Neural progenitor cell (in vitro differentiated cells): ENCODE results near the gene TAGLN. TPM values are rescaled to one million over a fixed set of nuclear protein-coding genes. Genes with fewer than 3 reads are reported as not detected.
A peak's percentile ranks its signal among the peaks of the same experiment; 100 is the strongest.

Experiments used
- DNase-seq: peaks from one replicate; pipeline ENCODE4 v3.0.0-alpha.2; 2016; ENCODE audit warnings: low spot score
- H2AFZ ChIP-seq: fragments of 200-600 bp; sonication (generic); replicated peaks from 2 replicates; pipeline ENCODE4 v1.6.1; 2016; ENCODE audit warnings: antibody characterized with exemption
- H3F3A ChIP-seq: fragments of 200-600 bp; sonication (generic); 2 replicates; pipeline ENCODE4 v1.6.1; 2016; ENCODE audit warnings: antibody characterized with exemption, low read depth
- H3K27ac ChIP-seq: fragments of 200-600 bp; sonication (generic); 2 replicates; pipeline ENCODE4 v1.5.1; 2016; ENCODE audit warnings: mild to moderate bottlenecking
- H3K27me3 ChIP-seq: fragments of 200-600 bp; sonication (generic); 2 replicates; pipeline ENCODE4 v1.6.1; 2016; ENCODE audit warnings: mild to moderate bottlenecking, moderate library complexity
- H3K36me3 ChIP-seq: fragments of 200-600 bp; sonication (generic); 2 replicates; pipeline ENCODE4 v1.5.1; 2016
- H3K4me1 ChIP-seq: fragments of 200-600 bp; sonication (generic); 2 replicates; pipeline ENCODE4 v1.6.1; 2016; ENCODE audit warnings: mixed run types
- H3K4me2 ChIP-seq: fragments of 200-600 bp; sonication (generic); 2 replicates; pipeline ENCODE4 v1.6.1; 2016
- H3K4me3 ChIP-seq: fragments of 200-600 bp; sonication (generic); 2 replicates; pipeline ENCODE4 v1.5.1; 2016
- H3K79me2 ChIP-seq: fragments of 200-600 bp; sonication (generic); 2 replicates; pipeline ENCODE4 v1.6.1; 2016; ENCODE audit warnings: low read depth
- H3K9ac ChIP-seq: fragments of 200-600 bp; sonication (generic); 2 replicates; pipeline ENCODE4 v1.6.1; 2016
- H3K9me3 ChIP-seq: fragments of 200-600 bp; sonication (generic); 2 replicates; pipeline ENCODE4 v1.5.1; 2016; ENCODE audit warnings: low read depth
- H4K20me1 ChIP-seq: fragments of 200-600 bp; sonication (generic); 2 replicates; pipeline ENCODE4 v1.6.1; 2016; ENCODE audit warnings: low read depth
- H3K27ac Mint-ChIP-seq: 3 replicates; pipeline ENCODE4 v1.8.0; 2021; ENCODE audit warnings: mixed read lengths
- H3K27me3 Mint-ChIP-seq: 2 replicates; pipeline ENCODE4 v1.8.0; 2022; ENCODE audit warnings: low read depth, mild to moderate bottlenecking, inconsistent platforms, moderate library complexity, mixed read lengths; ENCODE audit not compliant: insufficient read depth
- H3K36me3 Mint-ChIP-seq: 3 replicates; pipeline ENCODE4 v1.8.0; 2021; ENCODE audit warnings: mixed read lengths
- H3K4me1 Mint-ChIP-seq: 3 replicates; pipeline ENCODE4 v1.8.0; 2021; ENCODE audit warnings: mixed read lengths
- H3K4me3 Mint-ChIP-seq: 3 replicates; pipeline ENCODE4 v1.8.0; 2021; ENCODE audit warnings: mild to moderate bottlenecking, moderate library complexity, mixed read lengths
- H3K9me3 Mint-ChIP-seq: 3 replicates; pipeline ENCODE4 v1.8.0; 2020; ENCODE audit warnings: mixed read lengths
- EZH2 ChIP-seq: fragments of 200-600 bp; sonication (generic); IDR thresholded peaks from 2 replicates; pipeline ENCODE4 v1.6.1; 2017; ENCODE audit warnings: antibody characterized with exemption, mild to moderate bottlenecking, moderate library complexity
- EZH2phosphoT487 ChIP-seq: fragments of 200-600 bp; sonication (generic); IDR thresholded peaks from 2 replicates; pipeline ENCODE4 v1.6.1; 2017; ENCODE audit warnings: antibody characterized with exemption
- total RNA-seq: library from RNA; depleted of rRNA; stranded (reverse); fragments of >200 nt; gene quantifications from 2 replicates; pipeline ENCODE4 v1.2.3, GENCODE V29; 2015; ENCODE audit warnings: low replicate concordance
- TF ChIP-seq, protein P1 (sequence below): fragments of 200-600 bp; sonication (generic); IDR thresholded peaks from 2 replicates; pipeline ENCODE4 v1.5.1; 2017; ENCODE audit warnings: antibody characterized with exemption, mild to moderate bottlenecking

TAGLN gene
- total RNA-seq, 1 donor from 2014 or later, result 24.5 TPM

DNA sequence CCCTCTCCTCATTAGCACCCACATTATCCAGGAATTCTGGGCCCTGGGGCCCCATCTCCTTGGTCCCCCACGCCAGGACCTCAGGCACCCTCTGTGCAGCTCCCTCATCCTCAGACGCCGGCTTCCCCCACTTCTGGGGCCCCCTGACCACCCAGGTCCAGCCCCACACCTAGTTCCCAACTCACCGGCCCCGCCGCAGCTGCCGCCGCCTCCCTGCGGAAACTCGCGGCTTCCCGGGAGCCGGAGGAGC lies 32.6 kb downstream of the TAGLN start, which contains the start of gene PCSK7:
PCSK7 (minus strand) TSS at position 232 of the 250 bp plus-strand sequence. CDS start 2,229 bp downstream, outside the sequence.
- Histone ChIP-seq H3K9ac (peak within 1 kb of the TSS; percentile 70), H3K4me1 (peaks cover 12% of the 10 kb centered on the region), H3K27ac (no peak within 1 kb of the TSS), H2AFZ (peak within 1 kb of the TSS; percentile 100), H3K27me3 (no peaks in the 10 kb centered on the region), H3K79me2 (peaks cover 61% of the 10 kb centered on the region), H3K4me2 (peak within 1 kb of the TSS; percentile 85), H3K9me3 (no peaks in the 10 kb centered on the region), H3K4me3 (peak within 1 kb of the TSS; percentile 99), H3K36me3 (no peaks in the 10 kb centered on the region), H4K20me1 (no peaks in the 10 kb centered on the region), H3F3A (peaks cover 19% of the 10 kb centered on the region)
- Mint-ChIP-seq H3K36me3 (peaks cover 10% of the 10 kb centered on the region), H3K4me1 (peaks cover 32% of the 10 kb centered on the region), H3K9me3 (no peaks in the 10 kb centered on the region), H3K27me3 (peaks cover 9% of the 10 kb centered on the region), H3K27ac (peak within 1 kb of the TSS; percentile 93), H3K4me3 (peak within 1 kb of the TSS; percentile 100)
- no peak for DNase-seq
- TF ChIP-seq EZH2phosphoT487, result no peak
- TF ChIP-seq, protein P1, sequence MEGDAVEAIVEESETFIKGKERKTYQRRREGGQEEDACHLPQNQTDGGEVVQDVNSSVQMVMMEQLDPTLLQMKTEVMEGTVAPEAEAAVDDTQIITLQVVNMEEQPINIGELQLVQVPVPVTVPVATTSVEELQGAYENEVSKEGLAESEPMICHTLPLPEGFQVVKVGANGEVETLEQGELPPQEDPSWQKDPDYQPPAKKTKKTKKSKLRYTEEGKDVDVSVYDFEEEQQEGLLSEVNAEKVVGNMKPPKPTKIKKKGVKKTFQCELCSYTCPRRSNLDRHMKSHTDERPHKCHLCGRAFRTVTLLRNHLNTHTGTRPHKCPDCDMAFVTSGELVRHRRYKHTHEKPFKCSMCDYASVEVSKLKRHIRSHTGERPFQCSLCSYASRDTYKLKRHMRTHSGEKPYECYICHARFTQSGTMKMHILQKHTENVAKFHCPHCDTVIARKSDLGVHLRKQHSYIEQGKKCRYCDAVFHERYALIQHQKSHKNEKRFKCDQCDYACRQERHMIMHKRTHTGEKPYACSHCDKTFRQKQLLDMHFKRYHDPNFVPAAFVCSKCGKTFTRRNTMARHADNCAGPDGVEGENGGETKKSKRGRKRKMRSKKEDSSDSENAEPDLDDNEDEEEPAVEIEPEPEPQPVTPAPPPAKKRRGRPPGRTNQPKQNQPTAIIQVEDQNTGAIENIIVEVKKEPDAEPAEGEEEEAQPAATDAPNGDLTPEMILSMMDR, result no peak
- TF ChIP-seq EZH2, result no peak

DNA sequence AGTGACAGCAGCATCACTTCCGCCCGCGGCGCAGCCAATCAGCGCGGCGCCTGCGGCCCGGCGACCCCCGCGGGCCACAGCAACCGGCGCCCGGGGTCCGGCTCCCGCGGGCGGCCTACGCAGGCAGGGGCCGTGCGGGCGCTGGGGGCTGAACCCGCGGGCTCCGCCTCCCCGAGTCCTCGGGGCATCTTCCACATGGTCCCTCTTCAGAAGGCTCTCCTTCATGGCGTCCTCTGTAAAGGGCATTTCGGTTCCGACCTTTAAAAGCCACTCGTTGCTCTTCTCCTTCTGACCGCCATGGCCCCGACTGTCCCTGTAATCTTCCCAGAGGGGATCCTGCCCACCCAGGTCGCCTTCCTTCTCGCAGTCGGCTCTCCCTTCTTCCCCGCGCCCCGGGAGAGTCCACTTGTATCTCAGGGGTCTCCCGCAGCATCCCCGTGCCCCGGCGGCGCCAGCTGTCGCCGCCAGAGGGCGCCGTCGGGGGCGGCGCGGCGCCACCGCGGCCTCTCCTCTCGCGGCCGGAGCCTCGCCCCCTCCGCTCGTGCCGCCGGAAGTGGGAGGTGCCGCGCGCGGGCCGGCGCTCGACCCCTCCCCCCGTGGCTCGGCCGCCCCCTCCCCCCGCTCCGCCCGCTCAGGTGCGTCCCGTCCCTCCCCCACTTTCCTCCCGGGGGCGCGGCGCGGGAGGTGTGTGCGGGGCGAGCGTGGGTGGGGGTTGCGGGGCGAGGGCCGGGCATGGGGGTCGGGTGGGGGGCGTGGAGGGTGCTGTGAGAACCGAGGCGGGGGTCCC lies 33.1 kb downstream of the TAGLN start, which contains the start of gene RNF214:
RNF214 (plus strand) TSS at position 580 of the 787 bp plus-strand sequence. CDS start 1,602 bp downstream, outside the sequence.
- TF ChIP-seq EZH2phosphoT487 (no peak), EZH2 (no peak)
- TF ChIP-seq, protein P1, result peak; percentile 83
- peaks cover 14% of the 10 kb centered on the region for H3F3A ChIP-seq
- Mint-ChIP-seq H3K36me3 (peaks cover 10% of the 10 kb centered on the region), H3K9me3 (no peaks in the 10 kb centered on the region), H3K4me3 (peak within 1 kb of the TSS; percentile 100), H3K27me3 (peaks cover 9% of the 10 kb centered on the region), H3K4me1 (peaks cover 32% of the 10 kb centered on the region), H3K27ac (peak within 1 kb of the TSS; percentile 93)
- no peaks in the 10 kb centered on the region for H3K27me3 ChIP-seq
- H4K20me1 ChIP-seq, result no peaks in the 10 kb centered on the region
- no peaks in the 10 kb centered on the region for H3K9me3 ChIP-seq
- H3K79me2 ChIP-seq, result peaks cover 65% of the 10 kb centered on the region
- H3K4me2 ChIP-seq, result peak within 1 kb of the TSS; percentile 85
- peaks cover 12% of the 10 kb centered on the region for H3K4me1 ChIP-seq
- no peak within 1 kb of the TSS for H3K27ac ChIP-seq
- H3K4me3 ChIP-seq, result peak within 1 kb of the TSS; percentile 99
- peak within 1 kb of the TSS; percentile 100 for H2AFZ ChIP-seq
- peak; percentile 92 for DNase-seq
- H3K36me3 ChIP-seq, result no peaks in the 10 kb centered on the region
- H3K9ac ChIP-seq, result peak within 1 kb of the TSS; percentile 70

DNA sequence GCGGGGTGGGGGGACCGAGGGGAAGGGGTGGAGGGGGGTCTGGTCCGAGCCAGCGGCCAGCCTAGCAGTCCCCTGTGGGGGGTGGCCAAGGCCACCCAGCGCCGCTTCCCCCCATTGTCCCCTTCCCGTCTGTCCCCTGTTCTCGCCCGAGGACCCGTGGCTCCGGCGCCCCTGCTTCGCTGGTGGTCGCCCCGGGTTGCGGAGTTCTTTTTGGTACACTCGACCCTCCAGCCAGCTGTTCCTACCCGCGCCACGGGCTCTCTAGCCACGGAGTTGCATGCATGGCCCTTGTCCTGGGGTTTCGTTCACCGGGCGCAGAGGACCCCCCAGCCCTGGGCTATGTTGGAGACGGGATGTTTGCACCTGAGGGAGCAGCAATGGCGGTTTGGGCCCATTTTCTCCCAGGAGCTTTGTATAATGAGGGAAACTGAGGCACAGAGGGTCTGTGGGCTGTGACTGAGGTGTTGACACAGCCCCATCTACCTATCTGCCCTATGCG lies 33.8 kb downstream of the TAGLN start:
- Histone ChIP-seq H3K9ac (peak overlapping the region; percentile 70), H3K9me3 (no peaks in the 10 kb centered on the region), H3K79me2 (peaks cover 67% of the 10 kb centered on the region), H3F3A (peaks cover 14% of the 10 kb centered on the region), H3K27me3 (no peaks in the 10 kb centered on the region), H3K4me3 (peak overlapping the region; percentile 99), H3K4me1 (peaks cover 12% of the 10 kb centered on the region), H2AFZ (no peak overlapping the region), H3K4me2 (peak overlapping the region; percentile 85), H3K36me3 (no peaks in the 10 kb centered on the region), H3K27ac (no peak overlapping the region), H4K20me1 (peaks cover 3% of the 10 kb centered on the region)
- Mint-ChIP-seq H3K36me3 (peaks cover 11% of the 10 kb centered on the region), H3K4me3 (peak overlapping the region; percentile 92), H3K27me3 (peaks cover 9% of the 10 kb centered on the region), H3K4me1 (peaks cover 32% of the 10 kb centered on the region), H3K27ac (peak overlapping the region; percentile 64), H3K9me3 (no peaks in the 10 kb centered on the region)
- TF ChIP-seq, protein P1, result no peak
- no peak for TF ChIP-seq EZH2phosphoT487
- TF ChIP-seq EZH2, result no peak
- DNase-seq, result peak; percentile 74
